Tibial nerve (tissue), 3 donors: ENCODE measurements around the gene MECP2.

ENCODE experiments used
- CTCF ChIP-seq, 5 experiments: fragments of 200-600 bp in 3 of 5; fragments of 450-650 bp in 2 of 5; sonication (generic) in 3 of 5; IDR thresholded peaks; one replicate each; pipeline ENCODE4 v1.5.1; 2016 to 2019; ENCODE audit warnings: antibody characterized with exemption in 5 of 5, mild to moderate bottlenecking in 3 of 5, moderate library complexity in 2 of 5
- POLR2A ChIP-seq, 2 donors: fragments of 450-650 bp; IDR thresholded peaks; one replicate each; pipeline ENCODE4 v1.6.1; 2017; ENCODE audit warnings: antibody characterized with exemption in 2 of 2, mild to moderate bottlenecking in 2 of 2, moderate library complexity in 2 of 2

- no peak for TF ChIP-seq CTCF (IDR thresholded peaks at IDR 0.05)
- TF ChIP-seq POLR2A (IDR thresholded peaks at IDR 0.05) = no peak
Observed at GRCh38 chrX:154091678-154092077, 5.8 kb downstream of the MECP2 start.
